Measurements from ENCODE around the gene KLHDC9.

- TF ChIP-seq YY1 (IDR thresholded peaks at IDR 0.05; ENCODE audit: insufficient read depth, insufficient read length) (no peak), SUZ12 (IDR thresholded peaks at IDR 0.05; ENCODE audit: extremely low read depth, insufficient read depth, insufficient read length) (no peak)
These were observed 49.0 kb upstream of the KLHDC9 start for GRCh38 chr1:161048949-161049722.

All from NT2/D1 (cell line).